Upper lobe of left lung (tissue), 4 donors: ENCODE results near the gene TP73.

Experiments used
- POLR2A ChIP-seq, 4 donors: fragments of 450-650 bp; IDR thresholded peaks; one replicate each; pipeline ENCODE4 v1.5.1; 2016 to 2017; ENCODE audit warnings: antibody characterized with exemption in 4 of 4, mild to moderate bottlenecking in 2 of 4
- POLR2AphosphoS5 ChIP-seq, 2 donors: sonication (generic); formaldehyde crosslinking; IDR thresholded peaks; one replicate each; pipeline ENCODE4 v1.5.1; 2017; ENCODE audit warnings: antibody characterized with exemption in 2 of 2
- TF ChIP-seq, protein P1 (sequence below), 6 experiments: fragments of 450-650 bp in 4 of 6; fragments of 200-600 bp in 2 of 6; sonication (generic) in 2 of 6; IDR thresholded peaks; one replicate each; pipeline ENCODE4 v1.5.1; 2016 to 2019; ENCODE audit warnings: antibody characterized with exemption in 6 of 6

DNA sequence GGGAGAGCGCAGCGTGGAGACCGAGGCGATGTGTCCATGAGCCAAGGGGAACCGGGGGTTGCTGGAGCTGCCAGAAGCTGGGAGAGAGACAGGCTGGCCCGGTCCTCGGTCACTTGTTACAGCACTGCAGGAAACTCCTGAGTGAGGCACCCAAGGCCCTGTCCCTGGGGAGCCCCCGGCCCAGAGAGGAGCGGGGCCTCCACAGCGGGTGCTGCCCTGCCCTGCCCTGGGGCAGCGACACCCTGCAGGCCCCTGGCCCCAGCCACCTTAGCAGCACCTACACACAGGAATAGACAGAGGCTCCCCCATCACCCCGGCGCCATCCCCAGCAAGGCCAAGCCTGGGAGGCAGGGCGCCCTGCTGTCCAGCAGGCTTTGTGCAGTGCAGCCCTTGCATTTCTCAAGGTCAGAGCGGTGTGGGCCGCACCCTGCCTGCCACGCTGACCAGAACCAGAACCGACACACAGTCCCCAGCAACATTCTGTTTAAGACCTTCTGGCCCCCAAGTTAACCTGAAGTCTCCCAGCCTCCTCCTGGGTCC is 34.4 kb upstream of the TP73 start:
- TF ChIP-seq, protein P1, sequence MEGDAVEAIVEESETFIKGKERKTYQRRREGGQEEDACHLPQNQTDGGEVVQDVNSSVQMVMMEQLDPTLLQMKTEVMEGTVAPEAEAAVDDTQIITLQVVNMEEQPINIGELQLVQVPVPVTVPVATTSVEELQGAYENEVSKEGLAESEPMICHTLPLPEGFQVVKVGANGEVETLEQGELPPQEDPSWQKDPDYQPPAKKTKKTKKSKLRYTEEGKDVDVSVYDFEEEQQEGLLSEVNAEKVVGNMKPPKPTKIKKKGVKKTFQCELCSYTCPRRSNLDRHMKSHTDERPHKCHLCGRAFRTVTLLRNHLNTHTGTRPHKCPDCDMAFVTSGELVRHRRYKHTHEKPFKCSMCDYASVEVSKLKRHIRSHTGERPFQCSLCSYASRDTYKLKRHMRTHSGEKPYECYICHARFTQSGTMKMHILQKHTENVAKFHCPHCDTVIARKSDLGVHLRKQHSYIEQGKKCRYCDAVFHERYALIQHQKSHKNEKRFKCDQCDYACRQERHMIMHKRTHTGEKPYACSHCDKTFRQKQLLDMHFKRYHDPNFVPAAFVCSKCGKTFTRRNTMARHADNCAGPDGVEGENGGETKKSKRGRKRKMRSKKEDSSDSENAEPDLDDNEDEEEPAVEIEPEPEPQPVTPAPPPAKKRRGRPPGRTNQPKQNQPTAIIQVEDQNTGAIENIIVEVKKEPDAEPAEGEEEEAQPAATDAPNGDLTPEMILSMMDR (IDR thresholded peaks at IDR 0.05) = no peak
- TF ChIP-seq POLR2AphosphoS5 (IDR thresholded peaks at IDR 0.05) = no peak
- no peak for TF ChIP-seq POLR2A (IDR thresholded peaks at IDR 0.05)
